Activated naive CD8-positive, alpha-beta T cell treated with anti-CD3 and anti-CD28 coated beads, Interleukin-2, amount 10 ng/mL, durations not matched to agents 7 days and 5 days (primary cell): ENCODE measurements around the gene ZCWPW1. TPM values are rescaled to one million over a fixed set of nuclear protein-coding genes. Genes with fewer than 3 reads are reported as not detected.

Experiments used
- ATAC-seq: fragments of 150-1000 bp; cut with Tn5 transposase; one replicate; pipeline ENCODE4 v1.10.0; 2021; ENCODE audit warnings: low read depth, moderate library complexity
- POLR2A ChIA-PET: fragments of 350-600 bp; sonication (Branson Sonifier 250); formaldehyde crosslinking; loops from one replicate; lab custom pipeline; 2021; ENCODE audit warnings: antibody characterized with exemption; lab: Charles Lee
- DNase-seq: peaks from one replicate; pipeline ENCODE4 v3.0.0; 2021
- H3K27ac Mint-ChIP-seq: one replicate; pipeline ENCODE4 v1.8.0; 2022; ENCODE audit warnings: mild to moderate bottlenecking, mixed read lengths
- H3K27me3 Mint-ChIP-seq: one replicate; pipeline ENCODE4 v1.8.0; 2022; ENCODE audit warnings: mild to moderate bottlenecking, moderate library complexity, mixed read lengths
- H3K36me3 Mint-ChIP-seq: one replicate; pipeline ENCODE4 v1.8.0; 2021; ENCODE audit warnings: mild to moderate bottlenecking, mixed read lengths
- H3K4me1 Mint-ChIP-seq: one replicate; pipeline ENCODE4 v1.8.0; 2021; ENCODE audit warnings: mixed read lengths
- H3K4me3 Mint-ChIP-seq: one replicate; pipeline ENCODE4 v1.8.0; 2022; ENCODE audit warnings: mild to moderate bottlenecking, moderate library complexity, mixed read lengths
- H3K9me3 Mint-ChIP-seq: one replicate; pipeline ENCODE4 v1.8.0; 2021; ENCODE audit warnings: mixed read lengths
- total RNA-seq, 2 experiments: library from RNA; stranded (reverse); gene quantifications; one replicate each; pipeline ENCODE4 v1.2.3, GENCODE V29; 2021

Gene ZCWPW1
- total RNA-seq, 2 experiments from 2014 or later = 6.2 to 6.5 TPM

DNA sequence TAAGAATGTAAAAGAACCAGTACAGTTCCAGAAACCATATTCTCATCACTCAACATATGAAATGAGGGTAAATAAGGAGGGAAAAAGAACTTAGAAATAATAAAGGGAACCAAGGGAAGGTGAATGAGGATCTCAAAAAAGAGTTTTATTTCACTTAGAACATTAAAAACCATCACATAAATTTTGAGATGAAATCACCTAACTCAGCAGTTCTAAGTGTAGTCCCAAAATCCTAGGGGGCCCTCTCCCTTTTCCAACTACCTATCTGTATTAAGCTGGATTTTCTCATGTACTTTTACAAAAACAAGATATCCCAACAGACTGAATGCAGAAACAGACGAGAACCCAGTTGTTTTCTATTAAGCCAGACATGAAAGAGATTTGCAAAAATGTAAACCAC is 3.2 kb downstream of the ZCWPW1 start:
- no peak for ATAC-seq
- H3K27me3 Mint-ChIP-seq = peaks cover 7% of the 10 kb centered on the region

DNA sequence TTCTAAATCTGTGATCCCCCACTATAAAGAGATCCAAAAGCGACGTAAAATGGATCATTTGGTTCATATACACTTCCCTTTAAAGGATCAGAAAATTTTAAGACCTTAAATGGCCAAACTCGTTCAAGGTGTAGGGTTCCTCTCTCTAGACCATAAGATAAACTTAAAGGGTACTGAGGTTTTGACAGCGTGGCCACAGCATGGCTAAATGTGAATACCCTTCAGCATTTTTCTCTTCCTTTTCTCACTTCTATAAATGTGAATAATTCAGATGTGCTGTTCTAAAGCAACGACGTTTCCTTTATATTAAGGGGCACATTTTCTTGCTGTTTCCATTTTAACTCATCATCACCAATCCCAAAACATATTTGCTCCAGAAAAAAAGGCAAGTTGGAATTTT is 5.2 kb downstream of the ZCWPW1 start:
- no peak overlapping the region for H3K27ac Mint-ChIP-seq
- H3K36me3 Mint-ChIP-seq = no peaks in the 10 kb centered on the region
- H3K4me3 Mint-ChIP-seq = no peak overlapping the region
- no peak for DNase-seq
- peaks cover 4% of the 10 kb centered on the region for H3K4me1 Mint-ChIP-seq
- H3K9me3 Mint-ChIP-seq = peaks cover 2% of the 10 kb centered on the region
- H3K27me3 Mint-ChIP-seq = peaks cover 7% of the 10 kb centered on the region
- no peak for ATAC-seq
- POLR2A ChIA-PET = no interaction called here

More for the DNA sequence above, 3.2 kb downstream of the ZCWPW1 start:
- H3K4me3 Mint-ChIP-seq = no peak overlapping the region
- no peak overlapping the region for H3K27ac Mint-ChIP-seq
- no peak for DNase-seq
- H3K36me3 Mint-ChIP-seq = peaks cover 6% of the 10 kb centered on the region
- POLR2A ChIA-PET = no interaction called here
- H3K9me3 Mint-ChIP-seq = peaks cover 2% of the 10 kb centered on the region
- peaks cover 9% of the 10 kb centered on the region for H3K4me1 Mint-ChIP-seq

DNA sequence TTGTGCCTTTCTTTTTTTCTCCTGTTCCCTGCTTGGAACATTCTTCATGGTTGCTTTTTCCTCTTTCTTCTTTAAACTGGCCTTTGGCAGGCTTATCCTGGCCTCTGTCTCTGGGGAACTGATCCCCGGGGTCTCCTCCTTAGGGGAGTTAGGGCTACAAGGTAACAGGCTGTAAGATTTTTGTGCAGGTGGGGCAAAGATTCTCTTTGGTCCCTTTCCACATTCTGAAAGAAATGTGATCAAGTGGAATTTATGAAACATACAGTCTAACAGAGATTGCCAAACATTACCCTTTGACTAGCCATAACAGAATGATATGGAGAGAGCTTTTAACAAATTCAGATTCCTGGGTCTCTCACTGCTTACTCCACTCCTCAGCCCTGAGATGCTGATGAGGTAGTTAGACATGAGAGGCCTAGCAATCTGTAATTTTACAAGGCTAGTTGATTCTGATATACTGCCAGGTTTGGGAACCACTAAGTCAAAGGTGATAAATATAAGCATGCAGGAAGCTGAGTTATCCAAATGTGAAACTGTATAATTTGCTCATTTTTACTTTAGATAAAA is 8.8 kb downstream of the ZCWPW1 start:
- POLR2A ChIA-PET = interaction anchor here (2.2 kb wide), 1 partner anchor 9 kb away, joined by 8 read pairs; the partner anchor contains the start of gene ZCWPW1
- no peaks in the 10 kb centered on the region for H3K36me3 Mint-ChIP-seq
- H3K4me1 Mint-ChIP-seq = no peaks in the 10 kb centered on the region
- no peak for ATAC-seq
- no peak overlapping the region for H3K27ac Mint-ChIP-seq
- no peak for DNase-seq
- H3K9me3 Mint-ChIP-seq = no peaks in the 10 kb centered on the region
- H3K4me3 Mint-ChIP-seq = no peak overlapping the region
- no peaks in the 10 kb centered on the region for H3K27me3 Mint-ChIP-seq

- H3K27me3 Mint-ChIP-seq = no peaks in the 10 kb centered on the region
- H3K9me3 Mint-ChIP-seq = no peaks in the 10 kb centered on the region
- no peak for DNase-seq
- H3K27ac Mint-ChIP-seq = no peak overlapping the region
- no peaks in the 10 kb centered on the region for H3K36me3 Mint-ChIP-seq
- peaks cover under 1% of the 10 kb centered on the region for H3K4me1 Mint-ChIP-seq
- H3K4me3 Mint-ChIP-seq = no peak overlapping the region
- no peak for ATAC-seq
- POLR2A ChIA-PET = interaction anchor here (2.2 kb wide), 1 partner anchor 10 kb away, joined by 8 read pairs; the partner anchor contains the start of gene ZCWPW1
These were observed 9.4 kb downstream of the ZCWPW1 start for GRCh38 chr7:100418930-100419659.

DNA sequence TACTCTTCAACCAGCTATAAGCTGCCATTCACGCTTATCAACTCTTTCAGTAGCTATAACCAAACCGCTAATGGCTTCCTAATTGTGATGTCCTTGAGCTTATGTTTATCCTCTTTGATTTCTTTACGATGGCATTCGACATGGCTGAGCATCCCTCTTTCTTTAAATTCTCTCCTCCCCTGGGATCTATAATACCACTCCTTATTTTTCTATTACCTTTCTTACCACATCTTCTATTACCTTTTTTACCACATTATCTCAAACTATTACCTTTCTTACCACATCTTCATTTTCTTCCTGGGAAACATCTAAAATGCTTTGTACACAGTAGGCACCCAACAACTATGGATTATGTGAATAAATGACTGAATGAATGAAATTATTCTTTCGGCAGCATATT is 13.1 kb downstream of the ZCWPW1 start:
- POLR2A ChIA-PET = interaction anchor here (0.9 to 5.8 kb wide), 2 partner anchors 8 to 14 kb away, joined by 3 to 24 read pairs; partner anchors contain the start of genes MEPCE and ZCWPW1
- ATAC-seq (no peak), DNase-seq (no peak)
- no peaks in the 10 kb centered on the region for H3K9me3 Mint-ChIP-seq
- H3K36me3 Mint-ChIP-seq = no peaks in the 10 kb centered on the region
- H3K4me1 Mint-ChIP-seq = peaks cover 14% of the 10 kb centered on the region
- peaks cover 2% of the 10 kb centered on the region for H3K27me3 Mint-ChIP-seq
- H3K4me3 Mint-ChIP-seq = no peak overlapping the region
- H3K27ac Mint-ChIP-seq = no peak overlapping the region

GRCh38 chr7:100413889-100414288 is 14.6 kb downstream of the ZCWPW1 start:
- no peak for DNase-seq
- Mint-ChIP-seq H3K36me3 (no peaks in the 10 kb centered on the region), H3K9me3 (no peaks in the 10 kb centered on the region), H3K27me3 (peaks cover 2% of the 10 kb centered on the region), H3K27ac (peak overlapping the region; percentile 6), H3K4me1 (peaks cover 14% of the 10 kb centered on the region), H3K4me3 (no peak overlapping the region)
- ATAC-seq = peak; percentile 65
- POLR2A ChIA-PET = interaction anchor here (1.1 to 5.8 kb wide), 2 partner anchors 15 to 30 kb away, joined by 3 to 24 read pairs; partner anchors contain the start of genes MEPCE and ZCWPW1

- POLR2A ChIA-PET = interaction anchor here (1.1 to 5.8 kb wide), 2 partner anchors 16 to 31 kb away, joined by 3 to 24 read pairs; partner anchors contain the start of genes MEPCE and ZCWPW1
These were observed 15.2 kb downstream of the ZCWPW1 start for GRCh38 chr7:100413346-100413745.

GRCh38 chr7:100411101-100411500 is 17.4 kb downstream of the ZCWPW1 start:
- no peak for DNase-seq
- Mint-ChIP-seq H3K27ac (no peak overlapping the region), H3K4me3 (no peak overlapping the region), H3K36me3 (no peaks in the 10 kb centered on the region), H3K4me1 (peaks cover 14% of the 10 kb centered on the region), H3K9me3 (no peaks in the 10 kb centered on the region), H3K27me3 (peaks cover 2% of the 10 kb centered on the region)
- POLR2A ChIA-PET = no interaction called here
- ATAC-seq = no peak

More at GRCh38 chr7:100413346-100413745, 15.2 kb downstream of the ZCWPW1 start:
- H3K9me3 Mint-ChIP-seq = no peaks in the 10 kb centered on the region
- H3K36me3 Mint-ChIP-seq = no peaks in the 10 kb centered on the region
- peak overlapping the region; percentile 2 for H3K4me3 Mint-ChIP-seq
- H3K27ac Mint-ChIP-seq = peak overlapping the region; percentile 26
- DNase-seq = no peak
- peaks cover 2% of the 10 kb centered on the region for H3K27me3 Mint-ChIP-seq
- ATAC-seq = peak; percentile 50
- peaks cover 14% of the 10 kb centered on the region for H3K4me1 Mint-ChIP-seq

- Mint-ChIP-seq H3K27ac (no peak overlapping the region), H3K4me1 (peaks cover 4% of the 10 kb centered on the region), H3K36me3 (no peaks in the 10 kb centered on the region), H3K27me3 (peaks cover 5% of the 10 kb centered on the region), H3K4me3 (no peak overlapping the region), H3K9me3 (no peaks in the 10 kb centered on the region)
- DNase-seq = no peak
- ATAC-seq = peak; percentile 80
- POLR2A ChIA-PET = interaction anchor here (0.5 to 1.3 kb wide), 4 partner anchors 9 to 31 kb away, joined by 3 to 4 read pairs (median 3); no protein-coding TSS in a partner anchor
These were observed 21.0 kb downstream of the ZCWPW1 start for GRCh38 chr7:100407285-100408180.

DNA sequence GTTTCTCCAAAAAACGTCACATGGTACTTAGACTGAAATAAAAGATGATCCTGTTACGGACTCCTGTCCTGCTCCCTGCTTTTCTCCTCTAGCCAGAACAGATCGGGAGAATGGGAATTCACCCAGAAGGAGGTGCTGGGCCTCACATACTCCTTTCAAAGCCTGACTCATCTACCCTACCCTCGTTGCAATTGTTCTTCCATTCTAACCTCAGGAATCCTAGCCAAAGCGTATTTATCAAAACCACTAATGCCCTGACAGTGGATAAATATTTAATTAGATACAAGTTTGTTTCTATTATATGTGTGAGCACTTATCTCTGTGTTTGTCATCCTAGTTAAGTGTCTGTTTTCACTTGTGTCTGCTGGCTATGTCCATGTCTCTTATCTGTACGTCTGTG is 21.7 kb downstream of the ZCWPW1 start:
- Mint-ChIP-seq H3K9me3 (no peaks in the 10 kb centered on the region), H3K27ac (no peak overlapping the region), H3K27me3 (peaks cover 4% of the 10 kb centered on the region), H3K4me3 (no peak overlapping the region), H3K36me3 (no peaks in the 10 kb centered on the region), H3K4me1 (no peaks in the 10 kb centered on the region)
- POLR2A ChIA-PET = interaction anchor here (1.0 to 1.3 kb wide), 2 partner anchors 25 to 28 kb away, joined by 3 to 4 read pairs; no protein-coding TSS in a partner anchor
- DNase-seq (no peak), ATAC-seq (no peak)

DNA sequence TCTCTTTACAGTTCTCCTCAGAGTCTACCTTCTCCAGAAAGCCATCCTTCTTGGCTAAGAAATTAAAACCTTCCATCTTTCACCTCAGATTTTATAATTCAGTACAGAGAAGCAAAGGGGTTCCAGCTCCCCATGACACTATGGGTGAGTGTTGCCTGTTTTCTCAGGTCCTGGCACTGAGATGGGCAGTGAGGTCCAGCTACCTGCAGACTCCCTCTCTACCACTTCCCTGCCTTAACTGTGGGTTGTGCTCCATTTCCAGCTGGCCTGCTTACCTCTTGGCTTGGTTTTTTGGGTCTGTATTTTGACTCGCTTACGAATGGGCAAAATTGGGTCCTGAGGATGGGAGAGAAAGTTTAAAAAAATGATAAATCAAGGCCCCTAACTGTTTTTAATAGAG is 26.3 kb downstream of the ZCWPW1 start:
- Mint-ChIP-seq H3K27me3 (peaks cover 7% of the 10 kb centered on the region), H3K27ac (no peak overlapping the region), H3K36me3 (no peaks in the 10 kb centered on the region), H3K4me1 (peaks cover 6% of the 10 kb centered on the region), H3K9me3 (no peaks in the 10 kb centered on the region), H3K4me3 (no peak overlapping the region)
- ATAC-seq (no peak), DNase-seq (no peak)
- POLR2A ChIA-PET = no interaction called here

DNA sequence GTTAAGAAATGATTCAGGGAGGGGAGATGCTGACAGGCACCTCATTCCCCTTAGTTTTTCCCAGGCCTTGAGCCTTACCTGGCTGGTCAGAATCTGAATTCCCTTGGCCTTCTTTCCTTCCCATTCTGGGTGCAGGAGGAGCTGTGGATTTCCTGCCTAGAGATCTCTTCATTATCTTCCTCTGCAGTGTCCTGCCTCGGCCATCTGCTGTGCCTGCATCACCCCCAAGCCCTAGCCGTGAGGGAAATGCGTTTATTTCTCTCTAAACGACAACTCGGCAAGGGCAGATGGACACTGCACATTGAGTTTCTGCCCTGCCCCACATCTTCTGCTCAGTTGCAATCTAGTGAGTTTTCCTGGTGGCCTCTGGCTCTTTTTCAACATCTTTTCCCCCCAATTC is 26.7 kb downstream of the ZCWPW1 start:
- DNase-seq (no peak), ATAC-seq (no peak)
- peaks cover 8% of the 10 kb centered on the region for H3K27me3 Mint-ChIP-seq
- H3K9me3 Mint-ChIP-seq = no peaks in the 10 kb centered on the region
- H3K4me1 Mint-ChIP-seq = peaks cover 10% of the 10 kb centered on the region
- H3K4me3 Mint-ChIP-seq = no peak overlapping the region
- H3K36me3 Mint-ChIP-seq = no peaks in the 10 kb centered on the region
- H3K27ac Mint-ChIP-seq = no peak overlapping the region
- POLR2A ChIA-PET = no interaction called here

GRCh38 chr7:100400656-100401055 is 27.8 kb downstream of the ZCWPW1 start:
- no peak overlapping the region for H3K27ac Mint-ChIP-seq
- POLR2A ChIA-PET = no interaction called here
- DNase-seq (no peak), ATAC-seq (peak; percentile 37)
- peaks cover 9% of the 10 kb centered on the region for H3K27me3 Mint-ChIP-seq
- no peak overlapping the region for H3K4me3 Mint-ChIP-seq
- H3K36me3 Mint-ChIP-seq = no peaks in the 10 kb centered on the region
- peaks cover 17% of the 10 kb centered on the region for H3K4me1 Mint-ChIP-seq
- H3K9me3 Mint-ChIP-seq = no peaks in the 10 kb centered on the region
